HCT116 (cell line): Measurements from ENCODE around the gene ZXDC.

Experiments
- CEBPB ChIP-seq: IDR thresholded peaks from 2 replicates; pipeline ENCODE4 v1.6.1; 2012; ENCODE audit warnings: low read depth
- EZH2 ChIP-seq: fragments of 200-600 bp; sonication (generic); IDR thresholded peaks from 2 replicates; pipeline ENCODE4 v1.6.1; 2017; ENCODE audit warnings: antibody characterized with exemption, mixed run types
- JUND ChIP-seq: IDR thresholded peaks from 2 replicates; pipeline ENCODE4 v1.6.1; 2012
- POLR2A ChIP-seq: IDR thresholded peaks from 2 replicates; pipeline ENCODE4 v1.7.0; 2011; ENCODE audit warnings: borderline replicate concordance; ENCODE audit not compliant: insufficient read depth, insufficient read length; ENCODE audit errors: extremely low read depth
- POLR2AphosphoS5 ChIP-seq: IDR thresholded peaks from 2 replicates; pipeline ENCODE4 v1.6.1; 2011; ENCODE audit warnings: mild to moderate bottlenecking, low read depth, low read length, moderate library complexity
- SIN3A ChIP-seq: IDR thresholded peaks from 2 replicates; pipeline ENCODE4 v1.6.1; 2012; ENCODE audit warnings: low read depth
- TCF7L2 ChIP-seq: IDR thresholded peaks from 2 replicates; pipeline ENCODE4 v1.7.0; 2011; ENCODE audit warnings: borderline replicate concordance, inconsistent platforms; ENCODE audit not compliant: insufficient read depth, insufficient read length; ENCODE audit errors: extremely low read depth
- YY1 ChIP-seq: IDR thresholded peaks from 2 replicates; pipeline ENCODE4 v1.6.1; 2011; ENCODE audit warnings: low read length, low read depth, moderate library complexity, mild to moderate bottlenecking; ENCODE audit not compliant: insufficient replicate concordance; ENCODE audit errors: extremely low read depth
- ZBTB33 ChIP-seq: IDR thresholded peaks from 2 replicates; pipeline ENCODE4 v1.6.1; 2011; ENCODE audit warnings: mild to moderate bottlenecking, low read length, moderate library complexity; ENCODE audit not compliant: insufficient replicate concordance; ENCODE audit errors: extremely low read depth
- TF ChIP-seq, protein P1 (sequence below), 3 experiments: fragments of 200-600 bp in 1 of 3; sonication (generic) in 1 of 3; IDR thresholded peaks in 2 of 3; conservative IDR thresholded peaks in 1 of 3; 2 replicates each; pipeline ENCODE4 v1.5.1; 2012 to 2017; ENCODE audit warnings: low read depth in 2 of 3, low read length in 2 of 3, antibody characterized with exemption in 1 of 3, borderline replicate concordance in 1 of 3, control low read depth in 1 of 3, mild to moderate bottlenecking in 1 of 3, mixed read lengths in 1 of 3, mixed run types in 1 of 3, moderate library complexity in 1 of 3; ENCODE audit not compliant: insufficient read depth in 1 of 3

- TF ChIP-seq POLR2A: no peak
- TF ChIP-seq YY1: no peak
- TF ChIP-seq JUND: no peak
- TF ChIP-seq ZBTB33: no peak
- TF ChIP-seq CEBPB: no peak
- TF ChIP-seq TCF7L2: no peak
- TF ChIP-seq, protein P1, sequence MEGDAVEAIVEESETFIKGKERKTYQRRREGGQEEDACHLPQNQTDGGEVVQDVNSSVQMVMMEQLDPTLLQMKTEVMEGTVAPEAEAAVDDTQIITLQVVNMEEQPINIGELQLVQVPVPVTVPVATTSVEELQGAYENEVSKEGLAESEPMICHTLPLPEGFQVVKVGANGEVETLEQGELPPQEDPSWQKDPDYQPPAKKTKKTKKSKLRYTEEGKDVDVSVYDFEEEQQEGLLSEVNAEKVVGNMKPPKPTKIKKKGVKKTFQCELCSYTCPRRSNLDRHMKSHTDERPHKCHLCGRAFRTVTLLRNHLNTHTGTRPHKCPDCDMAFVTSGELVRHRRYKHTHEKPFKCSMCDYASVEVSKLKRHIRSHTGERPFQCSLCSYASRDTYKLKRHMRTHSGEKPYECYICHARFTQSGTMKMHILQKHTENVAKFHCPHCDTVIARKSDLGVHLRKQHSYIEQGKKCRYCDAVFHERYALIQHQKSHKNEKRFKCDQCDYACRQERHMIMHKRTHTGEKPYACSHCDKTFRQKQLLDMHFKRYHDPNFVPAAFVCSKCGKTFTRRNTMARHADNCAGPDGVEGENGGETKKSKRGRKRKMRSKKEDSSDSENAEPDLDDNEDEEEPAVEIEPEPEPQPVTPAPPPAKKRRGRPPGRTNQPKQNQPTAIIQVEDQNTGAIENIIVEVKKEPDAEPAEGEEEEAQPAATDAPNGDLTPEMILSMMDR (IDR thresholded peaks at IDR 0.05 in 2 of 3, conservative IDR thresholded peaks at IDR 0.05 in 1 of 3; ENCODE audit: borderline replicate concordance in 1 of 3, insufficient read depth in 1 of 3, low read depth in 2 of 3, low read length in 2 of 3): no peak
- TF ChIP-seq SIN3A: no peak
- no peak for TF ChIP-seq POLR2AphosphoS5
- no peak for TF ChIP-seq EZH2
Observed at GRCh38 chr3:126446791-126447190, 28.9 kb downstream of the ZXDC start.
